Inferior parietal cortex (tissue), 1 donor: ENCODE measurements around the gene ZNF273.
A peak's percentile ranks its signal among the peaks of the same experiment; 100 is the strongest.
"Not testable (repeated sequence)": the region's sequence is repeated elsewhere in the genome, so short reads cannot be mapped to it uniquely, and the experiment has no call there.

Source experiments
- DNase-seq: peaks from one replicate; pipeline ENCODE4 v3.0.0-alpha.2; 2016; ENCODE audit errors: extremely low spot score

The ZNF273 gene

GRCh38 chr7:64944667-64945502 is 41.8 kb downstream of the ZNF273 start:
- not testable (repeated sequence) for DNase-seq

GRCh38 chr7:64945503-64946175 is 42.6 kb downstream of the ZNF273 start:
- DNase-seq: no peak

GRCh38 chr7:64946772-64947171 is 43.7 kb downstream of the ZNF273 start:
- DNase-seq: no peak

- no peak for DNase-seq
Measured at GRCh38 chr7:64947252-64948000, 44.4 kb downstream of the ZNF273 start.

DNA sequence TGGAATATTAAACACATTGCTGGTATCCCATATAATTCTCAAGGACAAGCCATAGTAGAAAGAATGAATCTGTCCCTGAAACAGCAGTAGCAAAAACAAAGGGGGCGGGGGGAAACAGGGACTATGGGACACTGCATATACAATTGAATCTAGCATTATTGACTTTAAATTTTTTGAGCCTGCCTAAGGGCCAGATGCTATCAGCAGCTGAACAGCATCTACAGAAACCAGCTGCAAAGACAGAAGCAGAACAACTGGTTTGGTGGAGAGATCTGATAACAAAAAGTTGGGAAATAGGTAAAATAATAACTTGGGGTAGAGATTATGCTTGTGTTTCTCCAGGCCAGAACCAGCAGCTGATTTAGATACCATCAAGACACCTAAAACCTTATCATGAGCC is 45.7 kb downstream of the ZNF273 start:
- DNase-seq: not testable (repeated sequence)

DNA sequence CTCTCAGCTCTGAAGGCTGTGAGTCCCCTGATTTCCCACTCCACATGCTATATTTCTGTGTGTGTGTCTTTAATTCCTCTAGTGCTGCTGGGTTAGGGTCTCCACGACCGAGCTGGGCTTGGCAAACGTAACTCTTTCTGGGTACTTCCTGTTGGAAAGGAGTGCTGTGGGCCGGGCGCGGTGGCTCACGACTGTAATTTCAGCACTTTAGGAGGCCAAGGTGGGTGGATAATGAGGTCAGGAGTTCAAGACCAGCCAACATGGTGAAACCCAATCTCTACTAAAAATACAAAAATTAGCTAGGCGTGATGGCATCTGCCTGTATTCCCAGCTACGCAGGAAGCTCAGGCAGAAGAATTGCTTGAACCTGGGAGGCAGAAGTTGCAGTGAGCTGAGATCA is 47.6 kb downstream of the ZNF273 start:
- not testable (repeated sequence) for DNase-seq

DNA sequence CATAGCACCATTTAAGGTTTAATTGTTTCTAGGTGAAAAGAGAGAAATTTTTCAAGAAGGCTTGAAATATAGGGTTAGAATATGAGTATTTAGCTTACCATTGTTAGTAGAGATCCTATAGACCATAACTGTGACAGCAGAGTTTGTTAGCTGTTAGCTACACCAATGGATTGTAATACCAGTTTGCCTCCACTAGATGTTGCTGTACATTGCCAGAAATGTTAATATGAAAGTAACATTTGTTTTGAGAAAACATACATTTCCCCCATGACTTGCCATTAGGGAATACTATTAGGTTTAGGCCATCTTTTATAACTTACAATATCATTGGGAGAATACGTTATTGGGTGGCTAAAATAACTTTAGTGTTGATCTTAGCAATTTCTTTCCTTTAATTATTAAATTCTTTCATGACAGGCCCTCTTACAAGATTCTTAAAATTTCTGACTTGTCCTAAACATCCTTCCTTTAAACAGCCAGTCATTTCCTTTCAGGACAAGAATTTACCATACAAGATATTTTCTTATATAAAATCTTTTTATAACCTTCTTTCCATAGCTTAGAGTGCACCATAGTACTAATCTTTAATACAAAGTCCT is 48.3 kb downstream of the ZNF273 start:
- DNase-seq: peak; percentile 82

GRCh38 chr7:64959072-64959747 is 56.1 kb downstream of the ZNF273 start:
- DNase-seq: no peak

DNA sequence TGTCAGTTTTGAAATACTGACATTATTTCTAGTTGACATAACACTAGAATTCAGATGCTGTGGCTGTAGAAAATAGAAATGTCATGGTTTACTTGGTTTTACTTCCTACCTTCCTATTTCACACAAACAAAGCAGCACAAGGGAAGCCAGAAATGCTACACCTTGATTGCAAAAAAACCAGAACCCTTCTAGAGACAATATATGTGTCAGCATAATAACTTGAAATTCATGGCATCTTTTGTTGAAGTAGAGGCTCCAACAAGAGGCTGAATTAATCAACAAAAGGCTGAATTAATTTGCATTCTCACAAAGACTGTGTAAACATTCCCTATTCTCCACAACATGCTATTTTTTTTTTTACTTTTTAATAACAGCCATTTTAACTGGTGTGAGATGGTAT is 62.5 kb downstream of the ZNF273 start:
- DNase-seq: no peak

- DNase-seq: no peak
Measured at GRCh38 chr7:64978497-64979203, 75.6 kb downstream of the ZNF273 start.
